ENCODE measurements around the gene EXD3. TPM values are rescaled to one million over a fixed set of nuclear protein-coding genes. Genes with fewer than 3 reads are reported as not detected.

Gene EXD3
- total RNA-seq, 4 donors from 2014 or later: 11.8 to 49.0 (median 31.5) TPM

DNA sequence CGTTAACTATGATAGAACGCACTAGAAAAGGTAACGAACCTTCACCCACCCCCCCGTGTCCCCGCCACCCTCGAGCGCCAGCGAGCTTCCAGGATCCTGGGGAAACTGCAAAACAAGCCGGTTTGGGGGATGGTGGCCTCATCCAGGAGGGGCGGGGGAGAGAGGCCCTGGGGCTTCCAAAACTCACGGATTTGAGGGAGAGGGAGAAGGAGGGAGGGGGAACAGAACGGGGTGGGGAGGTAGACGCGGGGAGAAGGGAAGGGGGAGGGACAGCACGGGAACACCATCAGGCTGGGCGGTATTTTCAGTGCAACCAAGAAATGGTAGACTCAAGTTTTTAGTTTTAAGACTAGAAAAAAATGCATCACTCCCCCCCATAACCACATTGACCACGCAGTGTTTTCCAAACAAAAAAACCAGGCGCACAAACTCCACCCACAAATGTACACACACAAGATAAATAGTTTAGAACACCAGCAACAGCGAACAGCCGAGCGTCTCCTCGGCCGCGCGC, 122.3 kb downstream of the EXD3 start:
- no peaks in the 10 kb centered on the region for H3K36me3 ChIP-seq
- peak overlapping the region; percentile 26 to 32 for H3K4me3 ChIP-seq
- H3K9me3 ChIP-seq: no peaks in the 10 kb centered on the region
- peak overlapping the region; percentile 35 to 77 for H3K27ac ChIP-seq
- intact Hi-C loops (cut with DNase I; ENCODE audit: low total_unique reads): loop anchor here (10.0 kb wide), 1 partner anchor 114 kb away; no protein-coding TSS in a partner anchor
- TF ChIP-seq POLR2A (IDR thresholded peaks at IDR 0.05): no peak
- TF ChIP-seq, protein P1, sequence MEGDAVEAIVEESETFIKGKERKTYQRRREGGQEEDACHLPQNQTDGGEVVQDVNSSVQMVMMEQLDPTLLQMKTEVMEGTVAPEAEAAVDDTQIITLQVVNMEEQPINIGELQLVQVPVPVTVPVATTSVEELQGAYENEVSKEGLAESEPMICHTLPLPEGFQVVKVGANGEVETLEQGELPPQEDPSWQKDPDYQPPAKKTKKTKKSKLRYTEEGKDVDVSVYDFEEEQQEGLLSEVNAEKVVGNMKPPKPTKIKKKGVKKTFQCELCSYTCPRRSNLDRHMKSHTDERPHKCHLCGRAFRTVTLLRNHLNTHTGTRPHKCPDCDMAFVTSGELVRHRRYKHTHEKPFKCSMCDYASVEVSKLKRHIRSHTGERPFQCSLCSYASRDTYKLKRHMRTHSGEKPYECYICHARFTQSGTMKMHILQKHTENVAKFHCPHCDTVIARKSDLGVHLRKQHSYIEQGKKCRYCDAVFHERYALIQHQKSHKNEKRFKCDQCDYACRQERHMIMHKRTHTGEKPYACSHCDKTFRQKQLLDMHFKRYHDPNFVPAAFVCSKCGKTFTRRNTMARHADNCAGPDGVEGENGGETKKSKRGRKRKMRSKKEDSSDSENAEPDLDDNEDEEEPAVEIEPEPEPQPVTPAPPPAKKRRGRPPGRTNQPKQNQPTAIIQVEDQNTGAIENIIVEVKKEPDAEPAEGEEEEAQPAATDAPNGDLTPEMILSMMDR (IDR thresholded peaks at IDR 0.05): no peak
- no peak for DNase-seq
- H3K27me3 ChIP-seq: peaks cover 33 to 41% of the 10 kb centered on the region in 2 donors
- peaks cover 0 to 25% of the 10 kb centered on the region in 2 donors for H3K4me1 ChIP-seq

DNA sequence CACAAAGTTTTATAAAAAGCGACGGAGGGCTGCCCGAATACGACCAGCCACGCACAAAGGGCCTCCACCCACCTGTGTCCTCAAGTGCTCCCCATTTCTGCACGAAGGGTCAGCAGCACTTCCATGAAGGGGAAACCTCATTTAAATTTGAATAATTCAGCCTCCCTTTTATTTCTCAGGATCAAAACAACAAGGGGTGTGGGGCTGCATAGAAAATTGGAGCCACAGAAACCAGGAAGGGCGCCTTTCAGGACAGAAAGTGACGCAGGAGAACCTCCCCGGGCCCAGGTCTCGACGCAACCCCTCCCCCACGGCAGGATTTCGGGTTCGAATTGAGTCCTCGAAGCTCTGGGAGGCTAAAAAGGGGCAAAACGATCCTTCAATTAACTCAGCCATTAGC, 123.0 kb downstream of the EXD3 start:
- Histone ChIP-seq H3K4me3 (no peak overlapping the region), H3K4me1 (peaks cover 0 to 25% of the 10 kb centered on the region in 2 donors), H3K27ac (peak overlapping the region; percentile 35 to 77), H3K27me3 (peaks cover 33 to 41% of the 10 kb centered on the region in 2 donors), H3K9me3 (no peaks in the 10 kb centered on the region), H3K36me3 (no peaks in the 10 kb centered on the region)
- TF ChIP-seq POLR2A (IDR thresholded peaks at IDR 0.05): no peak
- TF ChIP-seq, protein P1 (IDR thresholded peaks at IDR 0.05): no peak
- DNase-seq: no peak
- intact Hi-C loops (cut with DNase I; ENCODE audit: low total_unique reads): loop anchor here (10.0 kb wide), 1 partner anchor 115 kb away; no protein-coding TSS in a partner anchor

DNA sequence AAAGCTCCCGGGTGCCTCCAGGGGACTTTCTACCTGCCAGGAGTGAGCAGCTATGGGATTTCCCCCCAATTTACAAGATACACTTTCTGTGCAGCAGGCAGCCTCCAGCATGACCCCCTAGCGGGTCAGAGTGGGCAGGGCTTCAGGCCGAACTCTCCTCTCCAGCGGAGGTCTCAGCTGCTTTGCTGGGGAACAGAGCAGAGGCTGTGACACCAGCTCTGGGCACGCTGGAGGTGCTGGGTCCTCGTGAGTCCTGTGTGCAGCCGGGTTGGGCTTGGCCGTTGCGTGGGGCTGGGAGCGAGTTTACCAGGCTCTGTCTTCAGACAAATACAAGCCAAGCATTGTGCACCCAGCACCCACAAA, 123.8 kb downstream of the EXD3 start:
- no peak for TF ChIP-seq POLR2A (IDR thresholded peaks at IDR 0.05)
- TF ChIP-seq, protein P1 (IDR thresholded peaks at IDR 0.05): no peak
- DNase-seq: no peak
- peak overlapping the region; percentile 7 to 77 for H3K27ac ChIP-seq
- H3K4me3 ChIP-seq: no peak overlapping the region
- intact Hi-C loops (cut with DNase I; ENCODE audit: low total_unique reads): no loop called here
- peaks cover 40 to 47% of the 10 kb centered on the region in 2 donors for H3K27me3 ChIP-seq
- no peaks in the 10 kb centered on the region for H3K36me3 ChIP-seq
- H3K9me3 ChIP-seq: no peaks in the 10 kb centered on the region
- H3K4me1 ChIP-seq: peaks cover 0 to 26% of the 10 kb centered on the region in 2 donors

DNA sequence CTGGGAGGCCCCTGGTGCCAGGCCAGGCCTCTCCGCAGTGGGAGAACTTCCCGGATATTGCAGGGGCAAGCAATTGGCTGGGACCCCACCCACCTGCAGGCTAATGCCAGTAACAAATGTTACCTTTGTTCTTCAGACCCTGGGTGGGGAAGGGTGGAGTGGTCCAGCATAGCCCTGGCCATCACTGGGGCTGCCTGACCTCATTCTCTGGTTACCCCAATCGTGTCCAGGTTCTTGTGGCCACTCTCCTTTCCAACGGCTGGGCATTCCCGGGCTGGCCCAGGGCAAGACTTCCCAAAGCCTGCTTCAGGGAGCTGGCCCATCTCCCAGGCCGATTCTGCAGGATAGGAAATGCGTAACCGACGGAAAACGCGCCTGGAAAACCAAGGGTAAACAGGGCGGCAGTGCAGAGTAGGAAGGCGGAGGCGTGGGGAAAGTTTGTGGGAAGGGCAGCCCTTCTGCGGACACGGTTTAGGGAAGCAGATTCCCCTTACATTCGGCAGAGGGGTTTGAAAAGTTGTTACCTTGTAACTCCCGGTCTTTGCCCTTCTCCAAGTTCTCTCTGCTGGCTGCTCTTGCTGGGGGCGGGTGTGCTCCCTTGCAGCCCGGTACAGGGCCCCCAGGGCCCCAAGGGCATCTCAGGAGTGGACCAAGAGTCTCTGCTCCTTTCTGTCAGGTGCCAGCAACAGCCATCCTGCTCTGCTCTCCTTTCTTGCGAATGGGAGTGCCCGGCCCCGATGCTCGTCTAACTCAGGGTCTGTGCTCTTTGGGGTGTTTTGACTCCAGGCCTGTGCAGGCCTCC, 124.4 kb downstream of the EXD3 start:
- no peak overlapping the region for H3K4me3 ChIP-seq
- H3K27me3 ChIP-seq: peaks cover 38 to 47% of the 10 kb centered on the region in 2 donors
- TF ChIP-seq, protein P1 (IDR thresholded peaks at IDR 0.05): no peak
- no peak for TF ChIP-seq POLR2A (IDR thresholded peaks at IDR 0.05)
- H3K27ac ChIP-seq: peak overlapping the region; percentile 56 to 77
- no peaks in the 10 kb centered on the region for H3K36me3 ChIP-seq
- peaks cover 0 to 26% of the 10 kb centered on the region in 2 donors for H3K4me1 ChIP-seq
- no peaks in the 10 kb centered on the region for H3K9me3 ChIP-seq
- no peak for DNase-seq
- intact Hi-C loops (cut with DNase I; ENCODE audit: low total_unique reads): no loop called here

DNA sequence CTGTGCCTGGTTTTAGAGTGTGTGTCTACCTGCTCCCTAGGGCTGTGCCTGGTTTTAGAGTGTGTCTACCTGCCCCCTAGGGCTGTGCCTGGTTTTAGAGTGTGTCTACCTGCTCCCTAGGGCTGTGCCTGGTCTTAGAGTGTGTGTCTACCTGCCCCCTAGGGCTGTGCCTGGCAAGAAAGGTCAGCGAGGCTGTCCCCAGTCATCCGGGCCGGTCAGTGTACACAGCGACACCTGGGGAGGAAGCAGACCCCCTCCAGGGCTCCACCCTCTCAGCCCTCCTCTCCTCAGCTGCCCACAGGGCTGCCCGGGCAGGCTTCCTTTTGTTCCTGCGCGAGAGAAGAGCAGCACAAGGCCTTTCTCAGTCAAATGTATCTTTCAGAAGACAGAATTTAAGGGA, 125.0 kb downstream of the EXD3 start:
- no peak for TF ChIP-seq POLR2A (IDR thresholded peaks at IDR 0.05)
- TF ChIP-seq, protein P1 (IDR thresholded peaks at IDR 0.05): no peak
- peaks cover 33 to 47% of the 10 kb centered on the region in 2 donors for H3K27me3 ChIP-seq
- intact Hi-C loops (cut with DNase I; ENCODE audit: low total_unique reads): no loop called here

More for the DNA sequence above, 125.0 kb downstream of the EXD3 start:
- Histone ChIP-seq H3K4me1 (peaks cover 0 to 26% of the 10 kb centered on the region in 2 donors), H3K9me3 (no peaks in the 10 kb centered on the region), H3K4me3 (no peak overlapping the region), H3K27ac (peak overlapping the region; percentile 56 to 77), H3K36me3 (no peaks in the 10 kb centered on the region)
- DNase-seq: no peak
